GM18508 (cell line): ENCODE results near the gene CDK5R1.

ENCODE experiments used
- ATAC-seq: cut with Tn5 transposase; IDR thresholded peaks from one replicate; pipeline ENCODE4 v1.9.1; 2021; ENCODE audit warnings: moderate number of reproducible peaks; ENCODE audit not compliant: insufficient read depth, unreplicated experiment

Gene CDK5R1

DNA sequence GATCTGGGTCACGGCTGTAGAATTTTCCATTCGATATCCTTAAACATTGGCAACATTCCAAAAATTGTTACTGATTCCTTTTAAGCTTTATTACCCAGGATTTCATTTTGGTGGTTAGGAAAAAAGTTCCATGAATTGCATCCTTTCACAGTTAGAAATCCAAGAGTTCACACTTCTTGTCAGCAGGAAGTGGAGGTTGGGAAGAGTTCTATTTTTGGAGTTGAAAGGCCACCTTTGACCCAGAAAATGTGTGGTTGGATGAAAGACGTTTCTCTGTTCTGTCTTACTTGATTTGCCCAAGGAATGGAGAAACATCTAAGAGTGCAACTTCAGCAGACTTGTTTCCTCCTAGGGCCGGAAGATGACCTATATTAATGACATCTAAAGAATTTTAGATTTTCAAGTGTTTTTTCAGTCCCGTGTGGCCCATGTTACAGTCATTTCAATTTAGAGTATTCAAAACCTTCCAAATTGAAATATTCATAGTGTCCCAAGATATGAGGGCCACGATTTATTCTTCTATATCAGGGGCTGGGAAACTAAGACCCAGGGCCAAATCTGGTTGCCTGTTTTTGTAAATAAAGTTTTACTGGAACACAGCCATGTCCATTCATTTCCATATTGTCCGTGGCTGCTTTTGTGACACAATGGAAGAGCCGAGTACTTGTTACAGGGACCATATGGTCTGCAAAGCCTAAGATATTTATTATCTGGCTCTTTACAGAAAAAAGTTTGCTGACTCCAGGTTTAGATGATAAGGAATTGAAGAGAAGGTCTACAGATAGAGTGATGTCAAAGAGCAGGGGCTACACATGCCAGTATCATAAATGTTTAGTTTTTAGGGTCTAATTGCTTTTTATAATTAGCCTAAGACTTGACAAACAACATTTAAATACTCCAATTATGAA is 50.2 kb downstream of the CDK5R1 start:
- no peak for ATAC-seq
